ENCODE data around the gene SYCE1L. TPM values are rescaled to one million over a fixed set of nuclear protein-coding genes. Genes with fewer than 3 reads are reported as not detected.
"Not testable (repeated sequence)": the region's sequence is repeated elsewhere in the genome, so short reads cannot be mapped to it uniquely, and the experiment has no call there.

The SYCE1L gene
- total and polyA plus RNA-seq, 9 of the 15 experiments (the other 6 are each of a cell fraction or from before 2014, with no cell fraction given): 0.54 to 2.7 (median 1.1) TPM; not detected in 5

GRCh38 chr16:77238593-77238992 lies 39.4 kb downstream of the SYCE1L start (continued):
- TF ChIP-seq CEBPZ (IDR thresholded peaks at IDR 0.05; ENCODE audit: borderline replicate concordance, low read depth, low read length) (no peak), BRD9 (IDR thresholded peaks at IDR 0.05; ENCODE audit: low read depth, partially characterized antibody) (no peak), CBFA2T2 (conservative IDR thresholded peaks at IDR 0.05) (no peak)

GRCh38 chr16:77242471-77242870 lies 43.3 kb downstream of the SYCE1L start:
- H3K9me3 ChIP-seq (replicated peaks; ENCODE audit: control insufficient read depth, insufficient read depth, low read depth, low read length); H3K4me3 ChIP-seq; ATAC-seq; H3K27ac ChIP-seq (ENCODE audit: extremely low read depth, low read depth, low read length); H2AFZ ChIP-seq (ENCODE audit: low read depth, low read length); H3K36me3 ChIP-seq (ENCODE audit: control insufficient read depth, insufficient read depth, low read length); POLR2A ChIA-PET; intact Hi-C loops (cut with micrococcal nuclease); H3K9me1 ChIP-seq (ENCODE audit: control insufficient read depth, insufficient read depth, low read length); BruUV-seq (replicated peaks); CTCF ChIA-PET (ENCODE audit: low intra/inter-chr PET ratio); H4K20me1 ChIP-seq (replicated peaks; ENCODE audit: control insufficient read depth, insufficient read depth, low read length); H3K79me2 ChIP-seq (ENCODE audit: control insufficient read depth, insufficient read depth, low read length); H3K4me2 ChIP-seq (ENCODE audit: insufficient read depth, low read length); FAIRE-seq; H3K27me3 ChIP-seq (ENCODE audit: control insufficient read depth in 2 of 2, insufficient read depth in 2 of 2, low read length in 2 of 2); H3K4me1 ChIP-seq (replicated peaks in 1 of 2; ENCODE audit: control insufficient read depth in 2 of 2, insufficient read depth in 2 of 2, low read length in 2 of 2); DNase-seq (ENCODE audit: extremely low read depth in 1 of 4, low spot score in 3 of 4); H3K9ac ChIP-seq (ENCODE audit: insufficient read depth in 1 of 2, low read depth in 2 of 2, low read length in 2 of 2): not testable (repeated sequence)
- TF ChIP-seq ZNF146 (CRISPR knock-in tag; IDR thresholded peaks at IDR 0.05; ENCODE audit: unreplicated experiment): peak; percentile 51
- 2% methylated on average over 4 of the region's 5 CpGs for WGBS (ENCODE audit: insufficient coverage, low coverage, missing lambda C conversion rate)
- in situ Hi-C loops (cut with MboI): loop anchor here (25.0 kb wide), 1 partner anchor 720 kb away; no protein-coding TSS in a partner anchor

Measured in K562 (cell line).